ENCODE data around the gene OSBPL3.

DNA sequence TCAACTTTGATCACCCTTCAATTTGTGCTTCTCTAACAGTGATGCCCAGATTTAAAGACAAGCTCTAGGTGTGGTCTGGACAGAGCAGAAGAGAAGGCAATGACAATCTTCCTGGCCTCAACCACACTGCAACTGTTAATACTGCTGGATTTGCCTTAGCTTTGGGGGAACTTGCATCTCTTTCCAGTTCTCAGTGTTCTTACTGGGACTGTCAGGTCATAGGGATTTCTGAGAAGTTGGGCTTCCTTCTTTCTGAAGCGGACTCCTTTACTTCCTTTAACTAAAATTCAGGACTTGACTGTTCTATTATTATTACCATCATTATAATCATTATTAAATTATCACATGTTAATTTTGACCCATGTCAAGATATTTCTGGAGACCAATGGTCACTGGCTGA is 80.8 kb downstream of the OSBPL3 start:
- TF ChIP-seq, protein P1, sequence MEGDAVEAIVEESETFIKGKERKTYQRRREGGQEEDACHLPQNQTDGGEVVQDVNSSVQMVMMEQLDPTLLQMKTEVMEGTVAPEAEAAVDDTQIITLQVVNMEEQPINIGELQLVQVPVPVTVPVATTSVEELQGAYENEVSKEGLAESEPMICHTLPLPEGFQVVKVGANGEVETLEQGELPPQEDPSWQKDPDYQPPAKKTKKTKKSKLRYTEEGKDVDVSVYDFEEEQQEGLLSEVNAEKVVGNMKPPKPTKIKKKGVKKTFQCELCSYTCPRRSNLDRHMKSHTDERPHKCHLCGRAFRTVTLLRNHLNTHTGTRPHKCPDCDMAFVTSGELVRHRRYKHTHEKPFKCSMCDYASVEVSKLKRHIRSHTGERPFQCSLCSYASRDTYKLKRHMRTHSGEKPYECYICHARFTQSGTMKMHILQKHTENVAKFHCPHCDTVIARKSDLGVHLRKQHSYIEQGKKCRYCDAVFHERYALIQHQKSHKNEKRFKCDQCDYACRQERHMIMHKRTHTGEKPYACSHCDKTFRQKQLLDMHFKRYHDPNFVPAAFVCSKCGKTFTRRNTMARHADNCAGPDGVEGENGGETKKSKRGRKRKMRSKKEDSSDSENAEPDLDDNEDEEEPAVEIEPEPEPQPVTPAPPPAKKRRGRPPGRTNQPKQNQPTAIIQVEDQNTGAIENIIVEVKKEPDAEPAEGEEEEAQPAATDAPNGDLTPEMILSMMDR (tag by site-specific recombination; IDR thresholded peaks at IDR 0.05), result no peak
- TF ChIP-seq ZNF747 (tag by site-specific recombination; IDR thresholded peaks at IDR 0.05), result no peak
- no peak for TF ChIP-seq BCL11A (tag by site-specific recombination; IDR thresholded peaks at IDR 0.05; ENCODE audit: low read depth)
- no peak for TF ChIP-seq ZFP37 (tag by site-specific recombination; IDR thresholded peaks at IDR 0.05)
- no peak for TF ChIP-seq ZIC2 (tag by site-specific recombination; IDR thresholded peaks at IDR 0.05)
- TF ChIP-seq GLI4 (tag by site-specific recombination; IDR thresholded peaks at IDR 0.05), result no peak
- no peak for TF ChIP-seq KLF9 (tag by site-specific recombination; IDR thresholded peaks at IDR 0.05; ENCODE audit: low read depth)
- no peak for TF ChIP-seq MZF1 (tag by site-specific recombination; IDR thresholded peaks at IDR 0.05; ENCODE audit: borderline replicate concordance)
- TF ChIP-seq ZNF670 (tag by site-specific recombination; IDR thresholded peaks at IDR 0.05; ENCODE audit: low read depth), result no peak

All from HEK293 (cell line).